ENCODE data around the gene LYG2.
"Not testable (repeated sequence)": the region's sequence is repeated elsewhere in the genome, so short reads cannot be mapped to it uniquely, and the experiment has no call there.

Gene LYG2

DNA sequence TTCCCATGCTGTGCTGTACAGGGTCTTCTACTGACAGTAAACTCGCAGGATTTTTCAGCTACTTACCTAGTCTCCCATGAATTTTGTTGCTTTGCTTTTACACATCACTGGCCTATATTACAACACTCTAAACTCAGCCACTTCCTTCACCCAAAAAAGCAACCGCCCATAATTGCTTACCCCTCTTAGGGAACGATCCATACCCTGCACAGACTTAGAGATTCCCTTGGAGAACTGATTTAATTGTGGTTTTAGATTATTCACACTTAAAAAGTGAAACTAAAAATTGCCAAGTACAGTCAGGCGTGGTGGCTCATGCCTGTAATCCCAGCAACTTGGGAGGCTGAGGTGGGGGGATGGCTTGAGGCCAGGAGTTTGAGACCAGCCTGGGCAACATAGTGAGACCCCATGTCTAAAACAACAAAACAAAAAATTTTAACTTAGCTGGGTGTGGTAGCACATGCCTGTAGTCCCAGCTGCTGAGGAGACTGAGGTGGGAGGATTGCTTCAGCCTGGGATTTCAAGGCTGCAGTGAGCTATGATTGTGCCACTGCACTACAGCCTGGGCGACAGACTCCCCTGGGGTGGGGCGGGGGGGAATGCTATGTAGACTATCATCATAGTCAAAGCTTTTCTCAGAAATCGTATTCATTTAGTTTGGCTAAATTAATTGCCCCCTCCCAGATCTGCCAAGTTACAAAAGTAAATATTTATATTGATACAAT lies 55.2 kb downstream of the LYG2 start:
- no peak for DNase-seq

DNA sequence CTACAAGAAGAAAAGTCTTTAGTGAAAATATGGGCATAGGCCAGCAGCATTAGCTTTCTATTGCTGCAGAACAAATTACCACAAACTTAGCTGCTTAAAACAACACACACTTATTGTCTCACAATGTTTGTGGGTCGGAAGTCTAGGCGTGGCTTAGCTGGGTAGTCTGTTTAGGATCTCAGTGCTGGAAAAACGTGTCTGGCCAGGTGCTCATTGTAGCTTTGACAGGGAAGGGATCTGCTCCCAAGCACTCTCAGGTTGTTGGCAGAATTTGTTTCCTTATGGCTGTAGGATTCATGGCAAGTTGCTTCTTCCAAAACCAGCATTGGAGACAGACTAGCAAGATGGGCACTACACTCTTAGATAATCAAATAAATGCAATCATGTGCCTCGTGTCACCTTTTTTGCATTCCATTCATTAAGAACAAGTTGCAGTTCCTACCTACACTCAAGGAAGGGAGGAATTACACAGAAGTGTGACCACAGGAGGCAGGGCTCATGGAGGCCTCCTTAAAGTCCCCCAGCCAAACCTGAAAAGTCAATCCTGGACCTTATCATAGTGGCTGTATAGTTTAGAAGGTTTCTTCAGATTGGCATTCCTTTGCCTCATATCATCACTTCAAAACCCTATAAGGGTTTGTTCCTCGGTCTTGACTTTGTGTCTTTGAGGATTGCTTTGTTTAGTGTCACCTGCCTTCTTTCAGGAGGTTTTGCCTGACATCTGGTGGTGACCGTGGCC lies 57.2 kb downstream of the LYG2 start:
- no peak for DNase-seq

- DNase-seq = not testable (repeated sequence)
These were observed 63.1 kb downstream of the LYG2 start for GRCh38 chr2:99192364-99192763.

Data from stimulated activated naive CD4-positive, alpha-beta T cell treated with Interleukin-2 at 50 U/mL for 16 hours (primary cell).